HFF-Myc (cell line): ENCODE measurements around the gene ZNF341.
"Not testable (repeated sequence)": the region's sequence is repeated elsewhere in the genome, so short reads cannot be mapped to it uniquely, and the experiment has no call there.

Experiments
- DNase-seq: peaks from one replicate; pipeline ENCODE4 v3.0.0-alpha.2; 2011; ENCODE audit warnings: low read depth; ENCODE audit errors: extremely low read depth
- H3K4me3 ChIP-seq: replicated peaks from 2 replicates; pipeline ENCODE4 v1.5.1; 2011; ENCODE audit warnings: low read depth, mild to moderate bottlenecking, control low read depth, low read length
- TF ChIP-seq, protein P1 (sequence below): IDR thresholded peaks from 2 replicates; pipeline ENCODE4 v1.5.1; 2012; ENCODE audit warnings: mild to moderate bottlenecking, low read depth, low read length, control low read depth; ENCODE audit errors: missing control alignments

Gene ZNF341

DNA sequence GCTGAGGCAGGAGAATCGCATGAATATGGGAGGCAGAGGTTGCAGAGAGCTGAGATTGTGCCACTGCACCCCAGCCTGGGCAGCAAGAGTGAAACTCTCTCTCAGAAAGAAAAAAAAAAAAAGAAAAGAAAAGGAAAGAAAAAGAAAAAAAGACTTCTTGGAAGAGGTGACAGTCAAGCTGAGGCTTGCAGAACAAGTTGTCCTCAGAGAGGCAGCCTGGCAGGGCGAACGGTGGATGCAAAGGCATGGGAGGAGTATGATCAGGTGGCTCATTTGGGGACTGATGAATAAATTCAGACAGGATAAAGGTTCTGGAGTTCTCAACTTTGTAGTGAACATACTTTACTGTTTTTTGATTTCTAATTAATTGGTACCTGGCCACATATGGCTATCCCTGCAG is 12.4 kb downstream of the ZNF341 start:
- TF ChIP-seq, protein P1, sequence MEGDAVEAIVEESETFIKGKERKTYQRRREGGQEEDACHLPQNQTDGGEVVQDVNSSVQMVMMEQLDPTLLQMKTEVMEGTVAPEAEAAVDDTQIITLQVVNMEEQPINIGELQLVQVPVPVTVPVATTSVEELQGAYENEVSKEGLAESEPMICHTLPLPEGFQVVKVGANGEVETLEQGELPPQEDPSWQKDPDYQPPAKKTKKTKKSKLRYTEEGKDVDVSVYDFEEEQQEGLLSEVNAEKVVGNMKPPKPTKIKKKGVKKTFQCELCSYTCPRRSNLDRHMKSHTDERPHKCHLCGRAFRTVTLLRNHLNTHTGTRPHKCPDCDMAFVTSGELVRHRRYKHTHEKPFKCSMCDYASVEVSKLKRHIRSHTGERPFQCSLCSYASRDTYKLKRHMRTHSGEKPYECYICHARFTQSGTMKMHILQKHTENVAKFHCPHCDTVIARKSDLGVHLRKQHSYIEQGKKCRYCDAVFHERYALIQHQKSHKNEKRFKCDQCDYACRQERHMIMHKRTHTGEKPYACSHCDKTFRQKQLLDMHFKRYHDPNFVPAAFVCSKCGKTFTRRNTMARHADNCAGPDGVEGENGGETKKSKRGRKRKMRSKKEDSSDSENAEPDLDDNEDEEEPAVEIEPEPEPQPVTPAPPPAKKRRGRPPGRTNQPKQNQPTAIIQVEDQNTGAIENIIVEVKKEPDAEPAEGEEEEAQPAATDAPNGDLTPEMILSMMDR = no peak
- no peak overlapping the region for H3K4me3 ChIP-seq
- DNase-seq = no peak

DNA sequence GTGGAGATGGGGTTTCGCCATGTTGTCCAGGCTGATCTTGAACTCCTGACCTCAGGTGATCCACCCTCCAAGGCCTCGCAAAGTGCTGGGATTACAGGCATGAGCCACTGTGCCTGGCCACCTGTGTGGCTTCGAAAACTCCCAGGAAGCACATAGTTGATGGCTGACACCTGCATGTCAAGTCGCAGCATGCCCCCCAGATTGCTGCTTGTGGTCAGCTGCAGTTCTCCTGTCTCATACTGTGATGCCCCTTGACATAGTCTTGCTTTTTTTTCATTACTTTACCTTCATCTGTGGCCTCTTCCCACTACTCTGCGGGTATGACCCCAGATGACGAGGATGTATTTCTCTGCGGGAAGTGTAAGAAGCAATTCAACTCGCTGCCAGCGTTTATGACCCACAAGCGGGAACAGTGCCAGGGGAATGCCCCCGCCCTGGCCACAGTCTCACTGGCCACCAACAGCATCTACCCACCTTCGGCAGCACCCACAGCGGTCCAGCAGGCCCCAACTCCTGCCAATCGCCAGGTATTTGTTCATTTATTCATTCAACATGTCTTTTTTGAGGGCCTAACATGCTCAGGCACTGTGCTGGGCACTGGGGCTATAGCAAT is 13.1 kb downstream of the ZNF341 start:
- TF ChIP-seq, protein P1 = no peak
- no peak for DNase-seq

DNA sequence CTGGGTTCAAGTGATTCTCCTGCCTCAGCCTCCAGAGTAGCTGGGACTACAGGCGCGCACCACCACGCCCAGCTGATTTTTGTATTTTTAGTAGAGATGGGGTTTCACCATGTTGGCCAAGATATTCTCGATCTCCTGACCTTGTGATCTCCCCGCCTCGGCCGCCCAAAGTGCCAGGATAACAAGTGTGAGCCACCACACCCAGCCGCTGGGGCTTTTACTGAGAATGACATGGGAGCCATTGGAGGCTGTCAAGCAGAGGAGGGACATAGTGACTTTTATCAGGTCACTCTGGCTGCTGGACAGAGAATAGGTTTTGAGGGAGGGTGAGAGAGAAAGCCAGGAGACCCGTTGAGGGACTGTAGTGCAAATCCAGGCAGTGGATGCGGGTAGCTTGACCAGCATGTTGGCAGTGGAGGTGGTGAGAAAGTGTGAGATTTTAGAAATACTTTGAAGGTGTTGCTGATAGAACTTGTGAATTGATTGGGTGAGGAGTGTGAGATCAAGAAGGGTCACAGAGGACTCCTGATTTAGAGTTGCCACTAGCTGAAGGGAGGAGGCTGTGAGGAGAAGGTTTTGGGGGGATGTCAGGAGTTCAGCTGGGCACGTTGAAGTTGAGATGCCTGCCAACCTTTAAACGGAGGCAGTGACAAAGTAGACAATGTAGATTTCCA is 14.7 kb downstream of the ZNF341 start:
- DNase-seq = no peak
- TF ChIP-seq, protein P1 = no peak

More for the DNA sequence above, 13.1 kb downstream of the ZNF341 start:
- no peak overlapping the region for H3K4me3 ChIP-seq

DNA sequence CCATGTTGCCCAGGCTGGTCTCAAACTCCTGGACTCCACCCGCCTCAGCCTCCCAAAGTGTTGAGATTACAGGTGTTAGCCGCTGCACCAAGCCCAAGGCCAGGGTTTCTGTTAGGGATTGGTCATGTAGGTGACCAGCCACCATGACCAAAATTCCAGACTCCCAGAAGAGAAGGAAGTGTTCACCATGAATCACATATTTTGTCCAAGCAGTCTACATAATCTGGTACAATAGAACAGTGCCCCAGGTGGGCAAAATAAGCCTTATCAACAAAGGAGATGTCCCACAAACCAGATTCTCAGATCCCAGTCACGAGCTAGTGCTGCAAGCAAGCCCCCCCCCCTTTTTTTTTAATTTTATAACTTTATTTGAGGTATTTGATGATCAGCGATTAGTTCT is 20.0 kb downstream of the ZNF341 start:
- H3K4me3 ChIP-seq = no peak overlapping the region
- DNase-seq = no peak

More for the DNA sequence above, 14.7 kb downstream of the ZNF341 start:
- no peak overlapping the region for H3K4me3 ChIP-seq

DNA sequence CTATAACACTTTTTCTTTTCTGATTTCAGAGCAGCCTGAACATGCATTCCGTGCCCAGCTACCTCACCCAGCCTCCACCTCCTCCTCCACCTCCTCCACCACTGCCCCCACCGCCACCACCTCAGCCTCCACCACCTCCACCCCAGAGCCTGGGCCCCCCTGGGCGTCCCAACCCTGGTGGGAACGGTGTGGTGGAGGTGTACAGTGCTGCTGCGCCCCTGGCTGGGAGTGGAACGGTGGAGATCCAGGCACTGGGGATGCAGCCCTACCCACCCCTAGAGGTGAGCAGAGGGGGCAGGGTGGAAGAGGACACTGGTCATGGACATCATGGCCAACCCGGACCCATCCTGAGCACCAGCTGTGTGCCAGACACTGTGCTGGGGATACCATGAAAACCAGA is 21.3 kb downstream of the ZNF341 start:
- DNase-seq = no peak
- H3K4me3 ChIP-seq = no peak overlapping the region
- TF ChIP-seq, protein P1 = no peak

More for the DNA sequence above, 20.0 kb downstream of the ZNF341 start:
- TF ChIP-seq, protein P1 = no peak

DNA sequence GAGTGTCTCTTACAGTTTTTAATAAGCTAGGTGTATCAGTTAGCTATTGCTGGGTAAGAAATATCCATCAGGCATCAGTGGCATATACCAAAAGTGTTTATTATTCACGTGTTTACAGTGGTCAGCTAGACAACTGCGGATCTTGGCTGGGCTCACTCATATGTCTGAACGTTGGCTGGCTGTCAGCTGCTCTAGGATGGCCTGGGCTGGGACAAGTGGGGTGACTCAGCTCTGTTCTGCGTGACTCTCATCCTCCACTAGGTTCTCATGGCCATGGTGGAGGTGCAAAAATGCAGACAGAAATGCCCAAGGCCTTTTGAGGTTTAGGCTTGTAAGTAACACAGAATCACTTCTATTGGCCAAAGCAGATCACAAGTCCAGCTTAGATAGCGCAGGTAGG is 22.0 kb downstream of the ZNF341 start:
- DNase-seq = no peak
- H3K4me3 ChIP-seq = no peak overlapping the region
- TF ChIP-seq, protein P1 = no peak

DNA sequence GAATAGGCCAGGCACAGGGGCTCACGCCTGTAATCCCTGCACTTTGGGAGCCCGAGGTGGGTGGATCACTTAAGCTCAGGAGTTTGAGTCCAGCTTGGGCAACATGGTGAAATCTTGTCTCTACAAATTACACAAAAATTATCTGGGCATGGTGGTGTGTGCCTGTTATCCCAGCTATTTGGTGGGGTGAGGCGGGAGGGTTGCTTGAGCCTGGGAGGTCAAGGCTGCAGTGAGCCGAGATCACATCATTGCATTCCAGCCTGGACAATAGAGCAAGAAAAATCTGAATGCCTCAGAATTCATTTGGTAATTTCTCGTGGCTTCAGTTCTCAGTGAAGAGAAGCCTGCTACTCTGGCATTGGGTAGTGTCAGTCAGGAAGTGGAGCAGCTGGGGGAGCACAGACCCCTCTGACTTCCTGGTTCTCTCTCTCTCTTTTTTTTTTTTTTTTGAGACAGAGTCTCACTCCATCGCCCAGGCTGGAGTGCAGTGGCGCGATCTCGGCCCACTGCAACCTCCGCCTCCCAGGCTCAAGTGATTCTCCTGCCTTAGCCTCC is 24.2 kb downstream of the ZNF341 start:
- DNase-seq, H3K4me3 ChIP-seq: not testable (repeated sequence)
